Islet precursor cell (in vitro differentiated cells): Measurements from ENCODE around the gene AFF3.

ENCODE experiments used
- DNase-seq: peaks from one replicate; pipeline ENCODE4 v3.0.0-alpha.2; 2018

AFF3 gene

DNA sequence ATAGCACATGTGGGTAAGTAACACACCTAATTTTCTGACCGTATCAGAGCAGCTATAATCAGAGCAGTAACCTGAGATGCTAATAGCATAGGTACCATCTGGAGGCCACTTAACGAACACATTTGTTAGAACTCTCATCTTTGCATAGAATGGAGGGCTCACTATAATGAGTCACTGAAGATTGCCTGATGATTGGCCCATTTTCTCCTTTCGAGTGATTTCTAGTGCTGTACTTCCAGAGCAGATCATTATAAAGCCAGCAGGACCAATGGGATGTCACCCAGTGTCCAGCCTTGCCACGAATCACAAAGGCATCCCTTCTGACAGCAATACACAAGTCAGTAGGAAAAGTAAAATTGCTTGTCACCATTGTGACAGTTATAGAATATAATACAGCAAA lies 570.9 kb downstream of the AFF3 start:
- DNase-seq, result no peak

GRCh38 chr2:99571021-99571420 lies 571.4 kb downstream of the AFF3 start:
- DNase-seq, result no peak

GRCh38 chr2:99569386-99569785 lies 573.0 kb downstream of the AFF3 start:
- DNase-seq, result no peak

DNA sequence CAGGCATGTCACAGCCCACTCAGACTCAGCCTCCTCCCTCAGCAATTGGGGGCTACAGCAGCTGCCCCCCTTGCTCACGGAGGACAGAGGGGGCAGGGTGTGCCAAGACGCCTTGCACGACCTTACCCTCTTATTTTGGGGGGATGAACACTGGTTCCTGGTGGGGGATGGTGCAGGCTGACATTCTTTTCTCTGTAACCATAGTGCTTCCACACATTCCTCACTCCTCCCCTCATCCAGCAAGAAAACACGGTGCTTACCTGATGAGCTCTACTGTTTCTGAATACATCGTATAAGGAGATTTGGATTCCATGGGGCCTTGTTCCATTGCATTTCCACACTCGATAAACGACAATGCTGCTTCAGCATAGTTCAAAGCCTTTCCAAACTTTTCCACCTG lies 577.2 kb downstream of the AFF3 start:
- no peak for DNase-seq

DNA sequence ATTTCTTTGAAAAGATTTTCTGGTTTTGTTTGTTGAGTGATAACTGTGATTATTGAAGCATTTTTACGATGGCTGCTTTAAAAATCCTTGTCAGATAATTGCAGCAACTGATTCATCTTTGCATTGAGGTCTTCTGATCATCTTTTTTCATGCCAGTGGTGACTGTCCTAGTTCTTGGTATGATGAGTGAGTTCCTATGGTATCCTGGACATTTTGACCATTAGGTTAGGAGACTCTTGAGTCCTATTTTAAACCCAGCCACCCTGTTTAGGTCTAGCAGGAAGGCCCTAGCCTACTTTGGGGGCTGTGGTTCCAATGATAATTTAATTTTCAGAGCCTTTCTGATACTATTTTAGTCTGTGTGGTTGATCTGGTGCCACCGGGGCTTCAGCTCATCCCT lies 579.9 kb downstream of the AFF3 start:
- DNase-seq, result no peak

DNA sequence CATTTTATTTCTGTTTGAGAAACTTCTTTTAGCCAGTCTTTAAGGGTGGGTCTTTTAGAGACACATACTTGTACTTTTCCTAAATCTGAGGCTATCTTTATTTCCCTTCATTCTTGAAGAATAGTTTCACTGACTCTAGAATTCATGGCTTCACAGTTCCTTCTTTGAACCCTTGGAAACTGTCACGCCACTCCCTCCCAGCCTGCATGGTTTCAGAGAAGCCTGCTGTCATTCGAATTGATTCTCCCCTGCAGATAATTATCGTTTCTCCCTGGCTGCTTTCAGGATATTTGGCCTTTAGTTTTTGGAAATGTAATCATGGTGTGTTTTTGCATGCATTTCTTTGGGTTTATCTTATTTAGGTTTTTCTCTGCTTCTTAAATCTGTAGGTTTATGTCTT lies 580.6 kb downstream of the AFF3 start:
- DNase-seq, result no peak

GRCh38 chr2:99559075-99559662 lies 583.2 kb downstream of the AFF3 start:
- DNase-seq, result peak; percentile 86

DNA sequence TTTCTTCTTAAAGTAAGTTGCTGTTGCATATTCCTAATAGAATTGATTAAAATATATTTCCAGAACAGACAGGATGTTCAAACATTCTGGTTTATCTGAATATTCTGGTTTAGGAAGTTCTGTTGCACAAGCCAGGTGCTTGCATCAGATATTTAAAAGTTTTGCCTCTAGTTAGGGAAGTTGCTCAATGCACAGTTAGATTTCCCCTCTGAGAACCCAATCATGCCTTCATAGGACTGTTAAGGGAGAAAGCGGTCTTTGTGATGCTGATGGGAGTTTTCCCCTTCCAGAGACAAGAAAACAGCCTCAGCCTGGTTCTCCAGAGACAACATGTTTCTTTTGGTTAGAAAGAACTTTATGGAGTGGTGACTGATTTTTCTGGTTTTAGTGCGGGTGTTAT lies 587.0 kb downstream of the AFF3 start:
- no peak for DNase-seq

DNA sequence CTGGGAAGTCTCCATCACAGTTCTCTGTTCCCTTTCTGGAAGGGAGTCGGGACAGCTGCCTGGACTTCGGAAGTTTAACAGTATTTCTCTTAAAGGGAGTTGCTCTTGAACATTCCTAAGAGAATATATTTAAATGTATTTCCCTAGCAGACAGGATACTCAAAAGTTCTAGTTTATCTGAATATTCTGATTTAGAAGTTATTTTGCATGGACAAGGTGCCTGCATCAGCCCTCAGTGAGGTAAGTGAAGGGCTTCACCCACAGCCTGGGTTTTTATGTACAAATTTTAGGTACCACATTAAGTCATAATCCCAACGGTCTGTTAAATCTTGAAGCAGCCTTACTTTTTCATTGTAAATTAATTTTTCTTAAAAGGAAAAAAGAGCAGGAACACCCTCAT lies 587.5 kb downstream of the AFF3 start:
- no peak for DNase-seq

GRCh38 chr2:99554238-99554637 lies 588.2 kb downstream of the AFF3 start:
- peak; percentile 74 for DNase-seq

GRCh38 chr2:99552529-99552928 lies 589.9 kb downstream of the AFF3 start:
- DNase-seq, result no peak

- no peak for DNase-seq
These were observed 592.0 kb downstream of the AFF3 start for GRCh38 chr2:99550368-99550767.

DNA sequence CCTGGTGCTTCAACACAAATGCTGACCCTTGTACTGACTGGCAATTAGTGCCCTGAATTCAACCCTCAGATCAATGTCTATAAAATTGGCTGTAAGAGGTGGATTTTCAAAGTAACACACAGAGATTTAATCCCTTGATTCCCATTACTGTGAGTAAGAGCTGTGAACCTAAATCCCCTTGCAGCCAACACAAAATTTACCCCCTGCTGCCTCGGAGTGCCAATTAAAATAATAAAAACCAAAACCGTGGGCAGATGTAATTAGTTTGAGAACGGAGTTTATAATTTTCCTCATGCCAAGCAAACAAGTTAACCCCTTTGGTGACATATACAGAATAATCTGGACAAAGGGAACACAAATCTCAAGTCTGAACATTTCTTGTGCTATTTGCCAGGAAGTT lies 596.8 kb downstream of the AFF3 start:
- DNase-seq, result no peak

GRCh38 chr2:99545066-99545465 lies 597.3 kb downstream of the AFF3 start:
- no peak for DNase-seq

- DNase-seq, result no peak
These were observed 597.8 kb downstream of the AFF3 start for GRCh38 chr2:99544608-99545007.

- no peak for DNase-seq
These were observed 599.1 kb downstream of the AFF3 start for GRCh38 chr2:99543247-99543646.

DNA sequence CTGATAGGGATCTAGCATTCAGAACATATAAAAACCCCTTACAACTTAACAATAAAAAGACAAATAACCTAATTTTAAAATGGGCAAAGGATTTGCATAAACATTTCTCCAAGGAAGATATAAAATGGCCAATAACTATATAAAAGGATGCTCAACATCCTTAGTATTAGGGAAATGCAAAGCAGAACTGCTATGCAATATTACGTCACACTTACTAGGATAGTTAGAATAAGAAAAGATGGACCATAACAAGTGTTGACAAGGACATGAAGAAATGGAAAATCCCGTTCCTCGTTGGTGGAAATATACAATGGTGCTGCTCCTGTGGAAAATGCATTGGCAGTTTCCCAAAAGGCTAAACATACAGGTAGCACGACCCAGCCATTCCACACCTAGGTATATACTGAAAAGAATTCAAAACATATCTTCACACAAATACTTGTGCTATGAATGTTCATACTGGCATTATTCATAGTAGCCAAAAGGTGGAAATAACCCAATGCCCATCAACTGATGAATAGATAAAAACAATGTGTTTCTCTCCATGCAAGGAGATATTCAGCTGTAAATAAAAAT lies 604.4 kb downstream of the AFF3 start:
- no peak for DNase-seq

DNA sequence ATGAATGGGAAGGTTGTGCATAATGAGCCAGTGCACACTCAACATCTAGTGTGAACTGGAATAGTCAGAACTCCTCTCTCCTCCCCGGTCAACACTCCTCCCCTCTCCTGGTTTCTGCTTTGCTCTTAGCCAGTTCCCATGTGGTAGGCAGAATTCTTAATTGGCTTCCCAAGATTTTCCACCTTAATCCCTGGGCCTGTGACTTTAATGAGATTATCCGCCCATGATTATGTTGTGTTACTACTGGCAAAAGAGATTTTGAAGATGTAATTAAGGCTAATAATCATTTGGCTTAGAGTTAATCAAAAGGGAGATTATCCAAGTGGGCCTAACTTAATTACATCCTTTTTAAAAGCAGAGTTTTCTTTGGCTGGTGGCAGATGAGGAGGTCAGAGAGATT lies 618.3 kb downstream of the AFF3 start:
- no peak for DNase-seq

- no peak for DNase-seq
These were observed 620.2 kb downstream of the AFF3 start for GRCh38 chr2:99522157-99522556.

GRCh38 chr2:99520813-99521212 lies 621.6 kb downstream of the AFF3 start:
- DNase-seq, result no peak

- no peak for DNase-seq
These were observed 622.2 kb downstream of the AFF3 start for GRCh38 chr2:99520195-99520594.

GRCh38 chr2:99514357-99514756 lies 628.0 kb downstream of the AFF3 start:
- DNase-seq, result no peak

- DNase-seq, result no peak
These were observed 630.2 kb downstream of the AFF3 start for GRCh38 chr2:99512181-99512591.

DNA sequence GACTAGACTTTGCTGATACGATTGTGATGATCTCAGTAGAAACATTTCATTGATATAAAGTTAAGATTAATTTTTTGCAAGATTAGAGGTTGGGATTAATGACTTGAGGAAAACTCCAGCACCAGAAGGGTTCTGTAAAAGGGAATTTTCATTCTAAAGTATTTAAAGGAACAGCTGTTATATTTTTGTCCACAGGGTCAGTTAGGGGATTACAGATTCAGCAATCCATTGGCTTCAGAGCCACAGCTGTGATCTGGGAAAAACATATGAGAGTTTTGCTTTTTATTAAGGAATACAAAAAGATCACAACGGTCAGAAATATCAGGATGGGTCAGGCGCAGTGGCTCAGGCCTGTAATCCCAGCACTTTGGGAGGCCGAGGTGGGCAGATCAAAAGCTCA lies 633.0 kb downstream of the AFF3 start:
- DNase-seq, result no peak
